ENCODE results near the gene ZFYVE21. TPM values are rescaled to one million over a fixed set of nuclear protein-coding genes. Genes with fewer than 3 reads are reported as not detected.
A peak's percentile ranks its signal among the peaks of the same experiment; 100 is the strongest.
"Not testable (repeated sequence)": the region's sequence is repeated elsewhere in the genome, so short reads cannot be mapped to it uniquely, and the experiment has no call there.

The ZFYVE21 gene
- total RNA-seq, 4 donors from 2014 or later: 40.3 to 81.2 (median 59.0) TPM

GRCh38 chr14:103688441-103688840, 27.2 kb upstream of the ZFYVE21 start:
- TF ChIP-seq CTCF (IDR thresholded peaks at IDR 0.05): no peak
- no peak for TF ChIP-seq POLR2A (IDR thresholded peaks at IDR 0.05)
- no peak overlapping the region for H3K4me3 ChIP-seq
- DNase-seq: no peak
- no peaks in the 10 kb centered on the region for H3K9me3 ChIP-seq
- H3K4me1 ChIP-seq: peaks cover 0 to 7% (median 0%) of the 10 kb centered on the region in 4 donors
- peak overlapping the region in 1 of 4 donors; percentile 65 for H3K27ac ChIP-seq
- H3K36me3 ChIP-seq: peaks cover 0 to 84% (median 0%) of the 10 kb centered on the region in 3 donors
- no peaks in the 10 kb centered on the region for H3K27me3 ChIP-seq

GRCh38 chr14:103688906-103689902, 26.4 kb upstream of the ZFYVE21 start:
- TF ChIP-seq POLR2A (IDR thresholded peaks at IDR 0.05): no peak
- TF ChIP-seq CTCF (IDR thresholded peaks at IDR 0.05): no peak
- Histone ChIP-seq H3K36me3 (peaks cover 0 to 84% (median 0%) of the 10 kb centered on the region in 3 donors), H3K9me3 (no peaks in the 10 kb centered on the region), H3K4me1 (peaks cover 0 to 7% (median 0%) of the 10 kb centered on the region in 4 donors), H3K27ac (peak overlapping the region in 1 of 4 donors; percentile 65), H3K4me3 (peak overlapping the region in 1 of 4 donors; percentile 4), H3K27me3 (no peaks in the 10 kb centered on the region)
- peak in 2 of 3 donors; percentile 70 to 74 for DNase-seq

- Histone ChIP-seq H3K36me3 (peaks cover 0 to 84% (median 0%) of the 10 kb centered on the region in 3 donors), H3K4me1 (peaks cover 0 to 7% (median 0%) of the 10 kb centered on the region in 4 donors), H3K27ac (peak overlapping the region in 1 of 4 donors; percentile 65)
Measured at GRCh38 chr14:103690332-103690731, 25.3 kb upstream of the ZFYVE21 start.

GRCh38 chr14:103691655-103692054, 24.0 kb upstream of the ZFYVE21 start:
- H3K4me3 ChIP-seq, H3K9me3 ChIP-seq, H3K27me3 ChIP-seq: not testable (repeated sequence)
- peaks cover 0 to 11% (median 3%) of the 10 kb centered on the region in 4 donors for H3K4me1 ChIP-seq
- peak overlapping the region in 1 of 4 donors; percentile 66 for H3K27ac ChIP-seq
- peaks cover 0 to 79% (median 0%) of the 10 kb centered on the region in 3 donors for H3K36me3 ChIP-seq
- DNase-seq: peak in 2 of 3 donors; percentile 74 to 78

More at GRCh38 chr14:103690332-103690731, 25.3 kb upstream of the ZFYVE21 start:
- no peak for DNase-seq
- no peak overlapping the region for H3K4me3 ChIP-seq
- no peaks in the 10 kb centered on the region for H3K27me3 ChIP-seq
- no peak for TF ChIP-seq CTCF (IDR thresholded peaks at IDR 0.05)
- TF ChIP-seq POLR2A (IDR thresholded peaks at IDR 0.05): no peak
- no peaks in the 10 kb centered on the region for H3K9me3 ChIP-seq

GRCh38 chr14:103692159-103692558, 23.5 kb upstream of the ZFYVE21 start:
- H3K4me3 ChIP-seq: no peak overlapping the region
- DNase-seq: no peak
- H3K27me3 ChIP-seq: no peaks in the 10 kb centered on the region
- H3K27ac ChIP-seq: peak overlapping the region in 1 of 4 donors; percentile 66
- TF ChIP-seq CTCF (IDR thresholded peaks at IDR 0.05): no peak
- TF ChIP-seq POLR2A (IDR thresholded peaks at IDR 0.05): no peak
- H3K36me3 ChIP-seq: peaks cover 0 to 75% (median 0%) of the 10 kb centered on the region in 3 donors
- H3K9me3 ChIP-seq: no peaks in the 10 kb centered on the region
- H3K4me1 ChIP-seq: peaks cover 0 to 16% (median 3%) of the 10 kb centered on the region in 4 donors

GRCh38 chr14:103692871-103693270, 22.7 kb upstream of the ZFYVE21 start:
- Histone ChIP-seq H3K9me3 (no peaks in the 10 kb centered on the region), H3K36me3 (peaks cover 0 to 77% (median 0%) of the 10 kb centered on the region in 3 donors), H3K27ac (no peak overlapping the region), H3K4me3 (no peak overlapping the region), H3K4me1 (peaks cover 0 to 23% (median 3%) of the 10 kb centered on the region in 4 donors), H3K27me3 (no peaks in the 10 kb centered on the region)
- DNase-seq: no peak
- TF ChIP-seq CTCF (IDR thresholded peaks at IDR 0.05): no peak
- TF ChIP-seq POLR2A (IDR thresholded peaks at IDR 0.05): no peak
